CD4-positive, alpha-beta T cell treated with Interleukin-21 for 1 hour (primary cell): ENCODE measurements around the gene ABCB11.
"Not testable (repeated sequence)": the region's sequence is repeated elsewhere in the genome, so short reads cannot be mapped to it uniquely, and the experiment has no call there.

ENCODE experiments used
- DNase-seq: peaks from one replicate; pipeline ENCODE4 v3.0.0-alpha.2; 2020

Gene ABCB11

GRCh38 chr2:168874368-168875054 lies 156.6 kb downstream of the ABCB11 start:
- no peak for DNase-seq

- DNase-seq, result not testable (repeated sequence)
Measured at GRCh38 chr2:168870824-168871223, 160.3 kb downstream of the ABCB11 start.
